Left ventricle myocardium inferior (tissue), 1 donor: ENCODE measurements around the gene CDYL2. TPM values are rescaled to one million over a fixed set of nuclear protein-coding genes. Genes with fewer than 3 reads are reported as not detected.
"Not testable (repeated sequence)": the region's sequence is repeated elsewhere in the genome, so short reads cannot be mapped to it uniquely, and the experiment has no call there.

Experiments
- DNase-seq: peaks from one replicate; pipeline ENCODE4 v3.0.0-alpha.2; 2020
- H3K27ac ChIP-seq: fragments of 200-600 bp; replicated peaks from 2 replicates; pipeline ENCODE4 v1.8.0; 2021
- H3K27me3 ChIP-seq: fragments of 200-600 bp; 2 replicates; pipeline ENCODE4 v1.8.0; 2021; ENCODE audit warnings: low read depth
- H3K36me3 ChIP-seq: fragments of 200-600 bp; 2 replicates; pipeline ENCODE4 v1.8.0; 2021
- H3K4me1 ChIP-seq: fragments of 200-600 bp; 2 replicates; pipeline ENCODE4 v1.8.0; 2021
- H3K4me3 ChIP-seq: fragments of 200-600 bp; 2 replicates; pipeline ENCODE4 v1.8.0; 2021; ENCODE audit warnings: mild to moderate bottlenecking, moderate library complexity
- H3K9me3 ChIP-seq: fragments of 200-600 bp; replicated peaks from 2 replicates; pipeline ENCODE4 v1.8.0; 2021
- intact Hi-C: fragments of 100-400 bp; cut with micrococcal nuclease; formaldehyde crosslinking; loops from one replicate; pipeline ENCODE4 v1.11.0; 2022
- total RNA-seq: library from RNA; stranded (reverse); fragmentation: NEBNext Ultra II Directional; extraction: Animal tissue kit (Norgen Biotek cat#: 25700); gene quantifications from one replicate; pipeline ENCODE4 v1.2.1, GENCODE V29; 2021
- TF ChIP-seq, protein P1 (sequence below): fragments of 200-600 bp; IDR thresholded peaks from 2 replicates; pipeline ENCODE4 v1.8.0; 2021; ENCODE audit warnings: antibody characterized with exemption, mild to moderate bottlenecking, borderline replicate concordance
- donor health status: DM: no; HTN: yes; CAD: no; lungs with severe emphysema.

CDYL2 gene
- total RNA-seq, 1 donor from 2014 or later = 3.2 TPM

DNA sequence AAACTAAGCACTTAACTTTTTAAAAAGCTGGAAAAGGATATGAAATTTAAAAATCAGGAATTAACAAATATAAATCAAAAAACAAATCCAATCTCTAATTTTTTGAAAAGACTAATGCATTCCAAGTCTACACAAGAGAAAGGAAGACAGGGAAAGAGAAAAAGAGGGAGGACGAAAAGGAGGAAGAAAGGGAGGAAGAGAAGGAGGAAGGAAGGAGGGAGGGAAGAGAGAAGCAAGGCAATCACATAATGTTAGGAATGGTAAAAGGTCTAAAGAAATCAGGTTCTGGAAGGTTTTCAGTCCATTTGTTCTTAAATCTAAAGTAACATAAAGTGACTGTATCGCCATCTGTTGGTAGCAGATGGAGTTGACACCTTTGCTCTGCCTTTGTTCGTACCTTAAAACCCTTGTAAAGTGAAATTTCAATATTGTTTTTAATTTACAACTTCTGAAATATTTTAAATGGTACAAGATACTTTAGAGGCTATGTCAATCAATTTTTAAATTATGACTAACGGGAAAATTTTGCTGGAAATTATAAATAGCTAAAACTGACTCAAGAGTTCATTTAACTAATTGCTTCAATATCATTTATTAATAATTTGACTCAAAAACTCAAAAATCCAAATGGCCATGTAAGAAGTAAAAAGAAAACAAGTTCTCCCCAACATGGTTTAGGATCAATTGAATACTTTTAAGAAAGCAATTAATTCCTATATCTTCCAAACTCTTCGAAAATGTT lies 20.4 kb upstream of the CDYL2 start:
- TF ChIP-seq, protein P1, sequence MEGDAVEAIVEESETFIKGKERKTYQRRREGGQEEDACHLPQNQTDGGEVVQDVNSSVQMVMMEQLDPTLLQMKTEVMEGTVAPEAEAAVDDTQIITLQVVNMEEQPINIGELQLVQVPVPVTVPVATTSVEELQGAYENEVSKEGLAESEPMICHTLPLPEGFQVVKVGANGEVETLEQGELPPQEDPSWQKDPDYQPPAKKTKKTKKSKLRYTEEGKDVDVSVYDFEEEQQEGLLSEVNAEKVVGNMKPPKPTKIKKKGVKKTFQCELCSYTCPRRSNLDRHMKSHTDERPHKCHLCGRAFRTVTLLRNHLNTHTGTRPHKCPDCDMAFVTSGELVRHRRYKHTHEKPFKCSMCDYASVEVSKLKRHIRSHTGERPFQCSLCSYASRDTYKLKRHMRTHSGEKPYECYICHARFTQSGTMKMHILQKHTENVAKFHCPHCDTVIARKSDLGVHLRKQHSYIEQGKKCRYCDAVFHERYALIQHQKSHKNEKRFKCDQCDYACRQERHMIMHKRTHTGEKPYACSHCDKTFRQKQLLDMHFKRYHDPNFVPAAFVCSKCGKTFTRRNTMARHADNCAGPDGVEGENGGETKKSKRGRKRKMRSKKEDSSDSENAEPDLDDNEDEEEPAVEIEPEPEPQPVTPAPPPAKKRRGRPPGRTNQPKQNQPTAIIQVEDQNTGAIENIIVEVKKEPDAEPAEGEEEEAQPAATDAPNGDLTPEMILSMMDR = peak; percentile 80
- peaks cover 2% of the 10 kb centered on the region for H3K27me3 ChIP-seq
- H3K27ac ChIP-seq = no peak overlapping the region
- H3K9me3 ChIP-seq = peaks cover 13% of the 10 kb centered on the region
- no peak for DNase-seq
- no peaks in the 10 kb centered on the region for H3K4me1 ChIP-seq
- H3K4me3 ChIP-seq = no peak overlapping the region
- intact Hi-C loops = no loop called here
- no peaks in the 10 kb centered on the region for H3K36me3 ChIP-seq

DNA sequence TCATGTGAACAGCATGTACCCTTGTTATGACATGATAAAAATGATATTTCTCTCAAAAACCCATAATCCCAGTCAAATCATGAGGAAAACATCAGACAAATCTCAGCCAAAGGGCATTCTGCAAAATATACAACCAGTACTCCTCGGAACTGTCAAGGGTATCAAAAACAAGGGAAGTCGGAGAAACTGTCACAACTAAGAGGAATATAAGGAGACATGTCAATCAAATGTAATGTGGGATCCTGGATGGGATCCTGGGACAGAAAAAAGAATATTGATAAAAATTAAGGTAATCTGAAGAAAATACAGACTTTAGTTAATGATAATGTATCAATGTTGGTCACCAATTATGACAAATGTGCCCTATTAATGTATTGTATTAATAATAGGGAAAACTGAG lies 15.6 kb upstream of the CDYL2 start:
- TF ChIP-seq, protein P1 = no peak
- intact Hi-C loops = no loop called here
- H3K4me1 ChIP-seq = no peaks in the 10 kb centered on the region

DNA sequence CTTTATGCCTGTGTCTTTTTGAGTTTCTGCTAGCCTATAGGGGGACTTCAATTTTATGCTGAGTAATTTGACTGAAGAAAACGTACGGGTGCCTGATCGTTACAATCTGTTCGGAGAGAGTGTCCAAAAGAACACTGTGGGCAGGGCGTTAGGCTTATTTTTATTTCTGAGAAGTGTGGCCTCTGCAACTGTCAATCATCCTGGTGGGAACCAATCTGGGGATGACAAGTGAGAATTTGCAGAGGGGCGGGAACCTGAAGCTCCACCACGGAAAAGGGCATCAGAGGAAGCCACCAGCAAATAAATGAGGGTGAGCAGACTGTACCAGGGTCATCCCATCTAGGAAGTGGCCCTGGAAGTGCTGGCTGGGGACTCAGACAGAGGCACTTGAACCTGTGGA lies 12.0 kb upstream of the CDYL2 start:
- H3K4me1 ChIP-seq = no peaks in the 10 kb centered on the region
- intact Hi-C loops = no loop called here
- H3K9me3 ChIP-seq = peaks cover 5% of the 10 kb centered on the region
- TF ChIP-seq, protein P1 = no peak
- H3K4me3 ChIP-seq = no peak overlapping the region
- H3K27me3 ChIP-seq = peaks cover 13% of the 10 kb centered on the region
- no peak overlapping the region for H3K27ac ChIP-seq
- DNase-seq = no peak
- no peaks in the 10 kb centered on the region for H3K36me3 ChIP-seq

More for the DNA sequence above, 15.6 kb upstream of the CDYL2 start:
- no peaks in the 10 kb centered on the region for H3K36me3 ChIP-seq
- H3K4me3 ChIP-seq = no peak overlapping the region
- H3K27ac ChIP-seq = no peak overlapping the region
- H3K27me3 ChIP-seq = peaks cover 13% of the 10 kb centered on the region
- H3K9me3 ChIP-seq = peaks cover 6% of the 10 kb centered on the region
- DNase-seq = no peak

DNA sequence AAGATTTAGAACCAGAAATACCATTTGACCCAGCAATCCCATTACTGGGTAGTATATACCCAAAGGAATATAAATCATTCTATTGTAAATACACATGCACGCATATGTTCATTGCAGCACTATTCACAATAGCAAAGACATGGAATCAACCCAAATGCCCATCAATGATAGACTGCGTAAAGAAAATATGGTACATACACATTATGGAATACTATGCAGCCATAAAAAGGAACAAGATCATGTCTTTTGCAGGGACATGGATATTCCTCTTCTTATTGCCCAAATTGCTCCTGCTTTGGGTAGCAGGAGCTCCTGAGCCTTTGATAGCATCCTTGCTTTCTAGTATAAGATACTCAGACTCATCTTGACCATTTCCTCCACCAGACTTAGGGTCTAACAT lies 10.9 kb upstream of the CDYL2 start:
- intact Hi-C loops, DNase-seq, H3K4me3 ChIP-seq, H3K27ac ChIP-seq, H3K36me3 ChIP-seq, H3K9me3 ChIP-seq, H3K4me1 ChIP-seq: not testable (repeated sequence)
- H3K27me3 ChIP-seq = peaks cover 13% of the 10 kb centered on the region

DNA sequence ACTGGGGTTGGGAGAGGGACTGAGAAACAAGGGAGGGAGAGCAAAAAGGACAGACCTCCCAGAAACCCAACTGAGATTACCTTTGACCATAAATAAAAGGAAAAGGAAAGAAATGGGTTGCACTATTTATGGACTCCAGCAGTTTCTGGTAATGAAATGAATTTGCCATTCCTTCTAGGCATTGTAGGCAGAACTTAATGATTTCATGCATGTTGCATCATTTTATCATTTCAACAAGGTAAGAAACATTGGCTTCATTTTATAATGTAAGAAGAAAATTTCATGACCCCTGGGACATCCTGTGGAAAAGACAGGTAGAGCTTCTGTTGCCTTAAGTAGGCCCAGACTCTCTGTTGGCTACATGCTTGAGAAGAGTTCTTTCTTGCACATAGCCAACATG lies 8.2 kb upstream of the CDYL2 start:
- H3K9me3 ChIP-seq = peaks cover 5% of the 10 kb centered on the region
- H3K4me1 ChIP-seq = no peaks in the 10 kb centered on the region
- no peak overlapping the region for H3K4me3 ChIP-seq
- DNase-seq = no peak
- intact Hi-C loops = no loop called here
- TF ChIP-seq, protein P1 = no peak
- no peaks in the 10 kb centered on the region for H3K36me3 ChIP-seq
- no peak overlapping the region for H3K27ac ChIP-seq
- H3K27me3 ChIP-seq = no peaks in the 10 kb centered on the region

DNA sequence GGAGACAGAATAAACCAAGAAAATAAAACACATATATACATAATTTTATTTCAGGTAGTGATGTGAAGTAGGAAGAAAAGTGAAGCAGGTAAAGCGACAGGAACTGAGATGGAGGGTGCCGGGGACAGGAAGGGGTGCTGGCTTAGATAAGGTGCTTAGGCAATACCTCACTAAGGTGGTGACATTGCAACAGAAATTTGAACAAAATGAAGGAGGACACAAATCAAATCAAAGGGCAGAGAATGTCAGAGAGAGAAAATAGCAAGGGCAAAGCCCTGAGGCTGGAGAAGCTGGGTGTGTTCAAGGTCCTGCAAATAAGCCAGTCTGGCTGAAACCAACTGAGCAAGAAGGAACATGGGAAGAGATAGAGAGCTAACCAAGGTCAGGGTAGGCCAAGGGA lies 5.0 kb upstream of the CDYL2 start:
- TF ChIP-seq, protein P1 = no peak
- DNase-seq = no peak
- Histone ChIP-seq H3K27me3 (no peaks in the 10 kb centered on the region), H3K4me3 (no peak overlapping the region), H3K36me3 (no peaks in the 10 kb centered on the region), H3K27ac (no peak overlapping the region), H3K9me3 (no peaks in the 10 kb centered on the region), H3K4me1 (peaks cover 5% of the 10 kb centered on the region)
- intact Hi-C loops = no loop called here
